ENCODE measurements around the gene GGA2.
"Not testable (repeated sequence)": the region's sequence is repeated elsewhere in the genome, so short reads cannot be mapped to it uniquely, and the experiment has no call there.

GGA2 gene

GRCh38 chr16:23523876-23524385 is 13.6 kb upstream of the GGA2 start:
- DNase-seq, result no peak

DNA sequence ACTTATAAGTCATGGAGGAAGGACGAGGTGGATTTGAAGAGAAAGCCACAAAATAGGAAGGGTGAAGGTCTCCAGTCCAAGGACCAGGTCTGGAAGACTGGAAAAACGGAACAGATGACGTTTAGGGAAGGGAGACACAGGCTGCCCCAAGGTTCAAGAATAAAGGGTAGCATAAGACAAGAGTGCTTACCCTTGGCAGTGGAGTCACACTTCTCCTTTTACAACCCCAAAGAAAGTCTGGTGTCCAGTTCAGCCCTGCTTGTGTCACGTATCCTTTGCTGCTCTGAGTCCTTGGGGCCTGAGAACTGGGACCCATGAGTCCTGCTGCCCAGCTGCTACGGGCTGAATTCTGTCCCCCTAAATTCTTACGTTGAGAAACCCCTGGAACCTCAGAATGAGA is 13.0 kb upstream of the GGA2 start:
- no peak for DNase-seq

- no peak for DNase-seq
These were observed 11.7 kb upstream of the GGA2 start for GRCh38 chr16:23521965-23522364.

DNA sequence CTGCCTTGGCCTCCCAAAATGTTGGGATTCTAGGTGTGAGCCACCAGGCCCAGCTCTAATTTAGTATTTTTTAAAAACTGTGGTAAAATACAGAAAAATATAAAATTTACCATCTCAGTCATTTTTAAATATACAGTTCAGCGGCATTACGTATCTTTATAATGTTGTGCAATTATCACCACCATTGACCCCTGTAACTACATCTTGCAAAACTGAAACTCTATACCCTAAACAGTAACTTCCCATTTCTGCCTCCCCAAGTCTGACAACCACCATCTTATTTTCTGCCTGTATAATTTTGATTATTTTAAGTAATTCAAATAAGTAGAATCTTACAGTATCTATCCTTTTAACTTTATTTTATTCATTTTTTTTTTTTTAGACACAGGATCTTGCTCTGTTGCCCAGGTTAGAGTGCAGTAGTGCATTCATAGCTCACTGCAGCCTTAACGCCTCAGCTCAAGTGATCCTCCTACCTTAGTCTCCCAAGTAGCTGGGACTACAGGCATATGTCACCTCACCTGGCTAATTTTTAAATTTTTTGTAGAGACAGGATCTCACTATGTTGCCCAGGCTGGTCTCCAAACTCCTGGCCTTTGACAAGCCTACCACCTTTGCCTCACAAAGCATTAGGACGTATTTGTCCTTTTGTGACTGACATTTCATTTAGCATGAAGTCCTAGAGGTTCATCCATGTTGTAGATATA is 10.9 kb upstream of the GGA2 start:
- DNase-seq, result no peak

- no peak for DNase-seq
These were observed 10.2 kb upstream of the GGA2 start for GRCh38 chr16:23520500-23520899.

DNA sequence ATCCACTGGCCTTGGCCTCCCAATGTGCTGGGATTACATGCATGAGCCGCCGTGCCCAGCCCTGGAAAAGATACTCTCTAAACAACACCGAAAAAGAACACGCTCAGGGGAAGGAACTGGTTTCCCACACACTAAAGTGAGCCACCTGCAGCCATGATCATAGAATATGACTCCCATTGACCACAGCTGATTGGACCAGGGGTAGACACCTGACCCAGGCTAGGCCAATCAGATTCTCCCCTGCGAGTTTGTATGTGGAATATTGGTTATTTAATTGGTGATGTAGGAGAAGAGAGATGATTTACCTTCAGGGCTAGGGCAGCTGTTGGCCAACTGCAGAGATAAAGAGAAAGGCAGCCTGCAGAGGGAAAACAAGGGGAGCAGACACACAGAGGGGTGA is 9.0 kb upstream of the GGA2 start:
- no peak for DNase-seq

GRCh38 chr16:23518435-23518891 is 8.2 kb upstream of the GGA2 start:
- no peak for DNase-seq

- DNase-seq, result no peak
These were observed 6.3 kb upstream of the GGA2 start for GRCh38 chr16:23516366-23517137.

DNA sequence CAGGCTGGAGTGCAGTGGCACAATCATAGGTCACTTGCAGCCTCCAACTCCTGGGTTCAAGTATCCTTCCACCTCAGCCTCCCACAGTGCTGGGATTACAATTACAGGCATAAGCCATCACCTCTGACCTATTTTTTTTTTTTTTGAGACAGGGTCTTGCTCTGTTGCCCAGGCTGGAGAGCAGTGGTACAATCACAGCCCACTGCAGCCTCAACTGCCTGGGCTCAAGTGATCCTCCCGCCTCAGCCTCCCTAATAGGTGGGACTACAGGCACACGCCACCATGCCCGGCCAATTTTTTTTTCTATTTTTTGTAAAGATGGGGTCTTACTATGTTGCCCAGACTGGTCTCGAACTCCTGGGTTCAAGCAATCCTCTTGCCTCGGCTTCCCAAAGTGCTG is 5.6 kb upstream of the GGA2 start:
- no peak for DNase-seq

DNA sequence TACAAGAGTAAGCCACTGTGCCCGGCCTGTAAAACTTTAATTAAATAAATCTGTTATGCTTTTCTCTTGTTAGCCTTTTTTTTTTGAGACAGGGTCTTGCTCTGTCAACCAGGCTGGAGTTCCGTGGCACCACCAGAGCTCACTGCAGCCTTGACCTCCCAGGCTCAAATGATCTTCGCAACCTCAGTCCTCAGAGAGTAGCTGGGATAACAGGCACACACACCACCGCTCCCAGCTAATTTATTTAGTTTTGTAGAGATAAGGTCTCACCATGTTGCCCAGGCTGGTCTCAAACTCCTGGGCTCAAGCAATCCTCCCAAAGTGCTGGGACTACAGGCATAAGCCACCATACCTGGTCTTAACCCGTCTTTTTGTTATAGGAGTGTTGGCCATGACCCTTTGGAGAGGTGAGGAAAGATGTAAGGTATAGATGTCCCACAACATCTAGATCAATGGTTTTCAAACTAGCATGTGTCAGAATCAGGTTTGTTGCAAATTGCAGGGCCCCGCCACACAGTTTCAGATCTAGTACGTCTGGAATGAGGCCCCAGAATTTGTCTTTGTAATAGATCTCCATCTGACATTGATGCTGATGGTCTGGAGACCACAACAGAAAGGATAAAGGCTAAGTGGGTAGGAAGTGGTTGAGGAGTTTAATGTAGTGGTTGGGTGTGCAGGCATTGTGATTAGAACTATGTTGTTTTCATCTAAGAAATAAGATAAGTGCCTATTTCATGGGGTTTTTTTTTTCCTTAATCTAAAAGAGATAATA is 4.3 kb upstream of the GGA2 start:
- no peak for DNase-seq

- DNase-seq, result no peak
These were observed 1.9 kb upstream of the GGA2 start for GRCh38 chr16:23512168-23512695.

- DNase-seq, result no peak
These were observed 1.4 kb upstream of the GGA2 start for GRCh38 chr16:23511731-23512130.

- not testable (repeated sequence) for DNase-seq
These were observed 599 bp upstream of the GGA2 start for GRCh38 chr16:23510915-23511270.

DNA sequence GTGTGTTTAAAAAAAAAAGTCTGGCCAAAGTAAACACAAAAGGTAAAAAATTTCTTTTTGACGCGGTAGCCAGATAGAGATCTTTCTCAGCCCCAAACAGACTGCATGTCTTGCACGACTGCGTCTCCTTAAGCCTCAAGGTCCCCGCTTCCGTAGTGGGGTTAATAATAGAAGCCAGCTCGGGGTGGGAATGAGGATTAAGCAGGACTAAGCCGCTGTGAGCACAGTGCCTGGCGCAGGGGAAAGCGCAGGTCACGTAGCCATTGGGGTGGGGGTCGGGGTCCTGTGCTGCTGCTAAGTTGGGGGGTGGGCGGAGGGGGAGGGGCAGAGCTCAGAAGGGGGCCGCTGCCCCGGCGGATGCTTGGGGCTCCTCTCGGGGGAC is 521 bp downstream of the GGA2 start:
- DNase-seq, result peak; percentile 65

DNA sequence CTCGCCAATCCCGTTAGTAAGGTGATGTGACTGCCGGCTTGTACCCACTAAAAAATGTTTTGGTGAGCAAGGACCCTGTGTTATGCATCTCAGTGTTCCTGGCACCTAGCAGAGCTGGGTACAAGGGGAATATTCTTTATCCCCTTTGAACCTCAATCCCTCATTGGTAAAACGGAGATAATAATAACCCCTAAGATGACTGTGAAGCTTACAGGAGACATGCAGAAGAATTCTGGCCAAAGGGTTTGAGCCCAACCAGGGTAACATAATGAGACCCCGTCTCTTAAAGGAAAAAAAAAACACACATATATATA is 896 bp downstream of the GGA2 start:
- no peak for DNase-seq

DNA sequence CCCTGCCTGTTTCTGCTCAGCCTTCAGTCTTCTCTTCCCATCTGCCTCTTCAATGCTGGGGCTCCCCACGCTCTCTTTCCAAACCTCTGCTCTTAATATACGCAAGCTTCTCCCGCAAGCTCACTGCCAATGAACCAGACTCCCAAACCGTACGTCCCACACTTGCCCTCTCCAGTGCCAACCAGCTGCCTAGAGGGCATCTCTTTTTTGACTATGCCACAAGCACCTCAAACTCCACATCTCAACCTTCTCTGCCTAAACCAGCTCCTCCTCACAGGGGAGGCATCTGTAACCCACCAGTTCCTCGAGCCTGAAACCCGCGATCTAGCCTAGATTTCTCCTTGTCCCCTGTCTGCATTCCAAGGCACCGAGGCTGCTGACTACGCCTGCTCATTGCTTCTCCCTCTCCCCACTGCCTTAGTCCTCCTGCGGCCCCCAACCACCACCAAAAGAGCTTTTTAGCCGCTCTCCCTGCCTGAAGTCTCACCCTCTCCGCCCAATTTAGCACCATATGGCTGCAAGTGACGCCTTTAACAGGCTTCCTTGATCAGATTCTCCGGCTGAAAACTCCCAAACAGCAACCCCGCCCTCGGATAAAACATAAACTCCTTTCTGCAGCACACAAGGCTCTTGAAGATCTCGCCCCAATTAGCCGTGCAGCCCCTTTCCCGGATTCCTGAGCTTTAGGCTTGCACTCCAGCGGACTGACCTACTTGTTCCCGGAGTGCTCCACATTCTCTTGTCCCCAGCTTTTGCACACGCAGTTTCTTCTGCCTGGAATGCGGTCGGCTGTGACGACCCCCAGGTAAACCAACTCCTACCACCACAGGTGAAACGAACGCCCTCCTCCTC is 1.5 kb downstream of the GGA2 start:
- no peak for DNase-seq

- no peak for DNase-seq
These were observed 3.7 kb downstream of the GGA2 start for GRCh38 chr16:23506606-23506994.

DNA sequence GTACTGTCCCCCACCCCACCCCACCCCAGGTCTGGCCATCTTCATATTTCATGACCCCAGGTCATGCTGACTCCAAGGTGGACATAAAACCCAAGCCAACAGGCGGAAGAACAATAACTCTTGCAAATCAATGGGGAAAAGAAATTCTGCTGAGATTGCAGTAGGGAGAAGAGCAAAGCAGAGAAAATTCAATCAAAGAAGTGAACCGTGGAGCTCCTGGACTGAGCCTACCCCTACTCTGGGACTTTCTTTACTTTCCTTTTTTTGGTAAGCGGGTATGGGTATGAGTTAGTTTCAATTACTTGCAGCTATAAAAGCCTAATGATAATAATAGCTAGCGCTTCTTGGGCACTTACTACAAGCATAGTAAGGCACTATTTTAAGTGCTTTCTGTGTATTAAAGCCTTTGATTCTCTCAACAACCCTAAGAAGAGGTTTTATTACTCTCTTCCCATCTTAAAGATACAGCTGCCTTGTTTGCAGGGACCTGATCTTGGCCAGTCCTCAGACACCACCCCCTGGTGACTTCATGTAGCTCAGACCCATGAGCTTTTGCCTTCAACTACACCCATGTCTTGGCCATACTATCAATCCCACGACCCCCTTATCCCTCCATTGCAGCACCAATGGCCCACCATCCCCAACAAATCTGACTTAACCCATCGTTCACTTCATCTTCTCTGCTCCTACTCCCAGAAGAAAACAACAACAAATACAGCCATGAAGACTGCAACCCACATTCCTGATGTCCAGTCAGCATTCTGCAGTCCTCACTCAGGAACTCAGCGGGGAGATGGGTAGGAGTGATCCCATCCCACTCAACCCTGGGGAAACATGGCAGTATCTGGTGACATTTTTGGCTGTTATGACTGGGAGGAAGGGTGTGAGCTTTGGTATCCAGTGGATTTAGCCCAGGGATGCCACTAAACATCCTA is 4.4 kb downstream of the GGA2 start:
- DNase-seq, result no peak

DNA sequence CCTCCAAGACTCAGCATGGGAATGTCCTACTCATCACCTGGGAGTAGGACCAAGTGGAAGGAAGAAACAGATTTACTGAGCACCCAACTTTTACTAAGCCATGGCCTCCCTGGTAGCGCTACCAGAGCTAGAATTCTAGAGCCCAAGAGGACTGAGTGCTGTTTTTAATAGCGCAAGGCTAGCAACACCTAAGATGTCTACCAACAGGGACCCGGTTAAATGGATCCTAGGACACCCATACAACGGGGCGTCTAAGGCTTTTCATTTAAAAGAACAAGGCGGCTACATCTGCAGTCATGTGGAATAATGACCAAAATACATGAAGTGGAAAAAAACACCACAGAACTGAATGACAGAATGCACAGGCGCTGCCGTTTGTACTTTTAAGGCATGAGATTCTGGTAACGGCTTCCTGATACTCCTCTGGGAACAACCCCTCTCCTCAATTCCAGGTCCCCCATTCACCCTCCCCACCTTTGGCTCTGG is 5.1 kb downstream of the GGA2 start:
- DNase-seq, result no peak

- peak; percentile 87 for DNase-seq
These were observed 5.7 kb downstream of the GGA2 start for GRCh38 chr16:23504453-23505179.

DNA sequence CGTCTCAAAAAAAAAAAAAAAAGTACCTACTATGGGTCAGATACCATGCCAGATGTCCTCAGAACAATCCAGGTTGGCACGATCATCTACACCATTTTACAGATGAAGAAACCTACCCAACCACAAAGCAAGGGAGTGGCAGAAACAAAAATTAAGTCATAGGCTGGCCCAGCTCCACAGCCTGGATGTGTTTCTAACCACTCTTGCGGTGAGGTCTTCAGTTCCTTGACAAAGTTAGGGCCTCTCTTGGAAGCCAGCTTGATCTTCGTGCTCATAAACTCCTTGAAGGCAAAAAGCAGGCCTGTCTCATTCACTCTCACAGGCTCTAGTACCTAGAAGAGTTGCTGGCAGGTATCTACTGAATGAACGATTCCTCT is 6.2 kb downstream of the GGA2 start:
- DNase-seq, result no peak
